ENCODE results near the gene EIF4G1.

Gene EIF4G1

DNA sequence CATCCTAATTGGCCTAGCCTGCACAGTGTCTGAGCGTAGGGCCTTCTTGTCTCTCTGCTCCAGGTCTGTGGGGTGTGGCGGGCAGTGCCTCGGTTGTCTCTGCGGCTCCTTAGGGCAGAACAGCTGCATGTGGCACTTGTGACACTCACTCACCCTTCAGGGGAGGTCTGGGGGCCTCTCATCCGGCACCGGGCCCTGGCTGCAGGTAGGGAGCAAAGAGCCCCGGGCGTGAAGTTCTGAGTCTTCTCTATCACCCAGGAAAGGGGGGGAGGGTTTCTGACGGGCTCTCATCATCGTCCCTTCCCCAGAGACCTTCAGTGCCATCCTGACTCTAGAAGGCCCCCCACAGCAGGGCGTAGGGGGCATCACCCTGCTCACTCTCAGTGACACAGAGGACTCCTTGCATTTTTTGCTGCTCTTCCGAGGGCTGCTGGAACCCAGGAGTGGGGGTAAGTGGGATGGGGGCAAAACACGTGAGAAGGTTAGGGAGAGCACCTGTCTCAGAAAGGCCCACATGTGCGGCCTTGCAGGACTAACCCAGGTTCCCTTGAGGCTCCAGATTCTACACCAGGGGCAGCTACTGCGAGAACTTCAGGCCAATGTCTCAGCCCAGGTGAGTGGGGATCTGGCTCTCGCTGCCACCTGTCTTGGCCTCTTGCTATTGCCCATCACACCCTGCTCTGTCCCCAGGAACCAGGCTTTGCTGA lies 68.1 kb downstream of the EIF4G1 start:
- Histone ChIP-seq H3K9me3 (ENCODE audit: control insufficient read depth, insufficient read depth, low read length) (no peaks in the 10 kb centered on the region), H3K4me1 (ENCODE audit: insufficient read depth, low read length) (peaks cover 14% of the 10 kb centered on the region; the same call in 1 of the 2 replicates), H3K36me3 (ENCODE audit: insufficient read depth, low read length) (no peaks in the 10 kb centered on the region), H3K9ac (ENCODE audit: low read depth, low read length) (no peak overlapping the region)

DNA sequence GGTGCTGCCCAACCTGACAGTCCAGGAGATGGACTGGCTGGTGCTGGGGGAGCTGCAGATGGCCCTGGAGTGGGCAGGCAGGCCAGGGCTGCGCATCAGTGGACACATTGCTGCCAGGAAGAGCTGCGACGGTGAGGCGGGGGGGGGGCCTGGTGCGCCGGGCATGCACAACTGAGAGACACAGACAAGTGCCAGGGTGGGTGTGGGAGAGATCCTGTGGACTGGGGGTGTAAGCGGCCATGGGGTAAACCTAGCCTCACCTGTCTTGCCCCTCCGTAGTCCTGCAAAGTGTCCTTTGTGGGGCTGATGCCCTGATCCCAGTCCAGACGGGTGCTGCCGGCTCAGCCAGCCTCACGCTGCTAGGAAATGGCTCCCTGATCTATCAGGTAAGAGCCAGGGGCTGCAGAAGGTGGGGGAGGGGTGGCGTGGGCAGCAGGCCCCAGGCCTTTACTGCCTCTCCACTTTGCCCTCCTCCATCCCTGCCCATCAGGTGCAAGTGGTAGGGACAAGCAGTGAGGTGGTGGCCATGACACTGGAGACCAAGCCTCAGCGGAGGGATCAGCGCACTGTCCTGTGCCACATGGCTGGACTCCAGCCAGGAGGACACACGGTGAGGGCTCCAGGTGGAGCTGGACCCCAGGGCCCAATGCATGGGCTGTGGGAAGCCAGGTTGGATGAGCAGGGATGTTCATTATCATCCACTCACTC lies 68.8 kb downstream of the EIF4G1 start:
- Histone ChIP-seq H3K36me3 (ENCODE audit: insufficient read depth, low read length) (no peaks in the 10 kb centered on the region), H3K9me3 (ENCODE audit: control insufficient read depth, insufficient read depth, low read length) (no peaks in the 10 kb centered on the region), H3K9ac (ENCODE audit: low read depth, low read length) (no peak overlapping the region), H3K4me1 (ENCODE audit: insufficient read depth, low read length) (peaks cover 13% of the 10 kb centered on the region; the same call in 1 of the 2 replicates)

DNA sequence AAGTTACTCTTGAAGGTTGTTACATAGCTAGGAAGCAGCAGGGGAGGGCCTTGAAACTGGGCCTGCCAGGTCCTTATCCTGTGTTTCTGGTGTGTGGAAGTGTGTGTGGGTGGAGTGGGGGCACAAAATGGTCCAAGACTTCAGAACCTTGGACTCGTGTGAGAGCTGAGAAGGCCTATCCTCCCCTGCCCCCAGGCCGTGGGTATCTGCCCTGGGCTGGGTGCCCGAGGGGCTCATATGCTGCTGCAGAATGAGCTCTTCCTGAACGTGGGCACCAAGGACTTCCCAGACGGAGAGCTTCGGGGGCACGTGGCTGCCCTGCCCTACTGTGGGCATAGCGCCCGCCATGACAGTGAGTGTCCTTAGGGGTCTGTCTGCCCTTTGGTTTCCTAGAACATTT lies 69.9 kb downstream of the EIF4G1 start:
- H3K4me1 ChIP-seq (ENCODE audit: insufficient read depth, low read length) = peaks cover 1% of the 10 kb centered on the region; the same call in 1 of the 2 replicates
- H3K9ac ChIP-seq (ENCODE audit: low read depth, low read length) = no peak overlapping the region
- H3K36me3 ChIP-seq (ENCODE audit: insufficient read depth, low read length) = no peaks in the 10 kb centered on the region
- no peaks in the 10 kb centered on the region for H3K9me3 ChIP-seq (ENCODE audit: control insufficient read depth, insufficient read depth, low read length)
